GM23338 (cell line): Measurements from ENCODE around the gene RAB40B.

ENCODE experiments used
- CREB1 ChIP-seq: fragments of 250-450 bp; sonication (Bioruptor Pico); IDR thresholded peaks from 2 replicates; pipeline ENCODE4 v1.5.0; 2020; ENCODE audit warnings: low read depth, mild to moderate bottlenecking, moderate library complexity
- CTCF ChIP-seq, 2 experiments: fragments of 200-600 bp in 1 of 2; sonication (generic) in 1 of 2; conservative IDR thresholded peaks; 2 replicates each; pipeline versions ENCODE4 v1.5.1 to v1.6.1; 2016 to 2017; ENCODE audit warnings: antibody characterized with exemption in 2 of 2, low read depth in 2 of 2, mild to moderate bottlenecking in 2 of 2, moderate library complexity in 1 of 2
- EZH2 ChIP-seq: fragments of 200-600 bp; sonication (generic); IDR thresholded peaks from one replicate; pipeline ENCODE4 v1.8.0; 2017; ENCODE audit warnings: antibody characterized with exemption, mild to moderate bottlenecking, low read depth; ENCODE audit not compliant: unreplicated experiment
- POLR2AphosphoS5 ChIP-seq: IDR thresholded peaks from 2 replicates; pipeline ENCODE4 v1.6.1; 2016; ENCODE audit warnings: antibody characterized with exemption, low read depth

GRCh38 chr17:82677353-82677925 is 21.1 kb downstream of the RAB40B start:
- TF ChIP-seq POLR2AphosphoS5 (no peak), CTCF (conservative IDR thresholded peaks at IDR 0.05; ENCODE audit: low read depth in 2 of 2) (no peak), CREB1 (no peak), EZH2 (no peak)
